Measurements from ENCODE around the gene ING5.

Gene ING5

DNA sequence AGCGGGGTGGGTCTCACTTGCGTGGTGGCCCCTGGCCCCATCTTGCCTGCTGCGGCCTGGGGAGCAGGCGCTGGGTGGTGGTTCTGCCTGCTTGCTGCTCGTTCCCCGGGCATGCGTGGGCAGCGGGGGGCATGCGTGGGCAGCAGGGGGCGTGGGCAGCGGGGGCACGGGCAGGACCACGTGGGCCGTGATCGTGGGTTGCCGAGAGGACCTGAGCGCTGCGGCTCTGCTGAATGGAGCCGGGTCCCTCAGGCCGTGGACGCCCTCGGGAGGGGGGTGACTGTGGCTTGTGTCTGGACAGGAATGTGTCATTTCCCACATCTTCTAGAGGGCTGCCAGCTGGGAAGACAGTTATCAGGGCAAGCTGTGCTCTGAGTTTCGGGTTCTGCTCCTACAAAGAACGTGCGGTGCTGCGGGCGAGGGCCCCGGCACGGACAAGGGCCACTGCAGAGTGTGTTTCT is 66.4 kb downstream of the ING5 start:
- H3K4me3 ChIP-seq (ENCODE audit: low read length) = no peak overlapping the region
- DNase-seq (ENCODE audit: low read depth) = no peak
- TF ChIP-seq, protein P1, sequence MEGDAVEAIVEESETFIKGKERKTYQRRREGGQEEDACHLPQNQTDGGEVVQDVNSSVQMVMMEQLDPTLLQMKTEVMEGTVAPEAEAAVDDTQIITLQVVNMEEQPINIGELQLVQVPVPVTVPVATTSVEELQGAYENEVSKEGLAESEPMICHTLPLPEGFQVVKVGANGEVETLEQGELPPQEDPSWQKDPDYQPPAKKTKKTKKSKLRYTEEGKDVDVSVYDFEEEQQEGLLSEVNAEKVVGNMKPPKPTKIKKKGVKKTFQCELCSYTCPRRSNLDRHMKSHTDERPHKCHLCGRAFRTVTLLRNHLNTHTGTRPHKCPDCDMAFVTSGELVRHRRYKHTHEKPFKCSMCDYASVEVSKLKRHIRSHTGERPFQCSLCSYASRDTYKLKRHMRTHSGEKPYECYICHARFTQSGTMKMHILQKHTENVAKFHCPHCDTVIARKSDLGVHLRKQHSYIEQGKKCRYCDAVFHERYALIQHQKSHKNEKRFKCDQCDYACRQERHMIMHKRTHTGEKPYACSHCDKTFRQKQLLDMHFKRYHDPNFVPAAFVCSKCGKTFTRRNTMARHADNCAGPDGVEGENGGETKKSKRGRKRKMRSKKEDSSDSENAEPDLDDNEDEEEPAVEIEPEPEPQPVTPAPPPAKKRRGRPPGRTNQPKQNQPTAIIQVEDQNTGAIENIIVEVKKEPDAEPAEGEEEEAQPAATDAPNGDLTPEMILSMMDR (conservative IDR thresholded peaks at IDR 0.05; ENCODE audit: low read length) = no peak

DNA sequence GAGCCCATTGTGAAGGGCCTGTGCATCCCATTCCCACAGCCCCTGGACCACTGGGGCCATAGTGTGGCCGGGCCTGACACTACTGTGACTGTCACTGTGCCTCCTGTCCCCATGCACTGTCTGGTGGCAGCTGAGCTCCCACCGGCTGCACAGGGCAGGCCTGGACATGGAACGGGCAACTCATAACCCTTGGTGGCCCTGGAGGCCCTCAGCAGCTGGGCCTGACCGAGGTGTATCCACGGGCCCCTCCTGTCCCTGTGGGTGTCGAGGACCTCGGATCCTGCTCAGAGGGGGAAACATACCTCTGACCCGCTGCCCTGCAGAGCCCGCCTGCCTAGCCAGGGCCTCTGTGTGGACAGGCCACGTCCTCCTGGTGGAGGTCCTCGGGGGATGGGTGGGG is 67.0 kb downstream of the ING5 start:
- no peak for DNase-seq (ENCODE audit: low read depth)
- no peak overlapping the region for H3K4me3 ChIP-seq (ENCODE audit: low read length)

DNA sequence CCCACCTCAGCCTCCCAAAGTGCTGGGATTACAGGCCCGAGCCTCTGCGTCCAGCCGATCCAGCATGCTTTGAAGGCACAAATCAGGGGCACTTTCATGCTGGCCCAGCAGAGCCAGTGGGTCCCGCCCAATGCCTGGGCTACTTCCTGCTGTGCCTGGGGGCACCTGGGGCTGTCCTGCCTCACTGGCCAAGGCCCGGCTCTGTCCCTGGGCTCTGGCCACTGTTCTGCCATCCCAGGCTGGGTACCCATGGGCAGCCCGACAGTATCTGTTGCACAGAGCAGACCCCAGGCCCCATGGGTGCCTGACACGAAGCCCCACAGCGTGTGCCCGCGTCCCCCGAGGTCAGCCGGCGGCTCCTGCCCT is 68.0 kb downstream of the ING5 start:
- DNase-seq (ENCODE audit: low read depth) = no peak

More for the DNA sequence above, 67.0 kb downstream of the ING5 start:
- TF ChIP-seq, protein P1 (conservative IDR thresholded peaks at IDR 0.05; ENCODE audit: low read length) = no peak

DNA sequence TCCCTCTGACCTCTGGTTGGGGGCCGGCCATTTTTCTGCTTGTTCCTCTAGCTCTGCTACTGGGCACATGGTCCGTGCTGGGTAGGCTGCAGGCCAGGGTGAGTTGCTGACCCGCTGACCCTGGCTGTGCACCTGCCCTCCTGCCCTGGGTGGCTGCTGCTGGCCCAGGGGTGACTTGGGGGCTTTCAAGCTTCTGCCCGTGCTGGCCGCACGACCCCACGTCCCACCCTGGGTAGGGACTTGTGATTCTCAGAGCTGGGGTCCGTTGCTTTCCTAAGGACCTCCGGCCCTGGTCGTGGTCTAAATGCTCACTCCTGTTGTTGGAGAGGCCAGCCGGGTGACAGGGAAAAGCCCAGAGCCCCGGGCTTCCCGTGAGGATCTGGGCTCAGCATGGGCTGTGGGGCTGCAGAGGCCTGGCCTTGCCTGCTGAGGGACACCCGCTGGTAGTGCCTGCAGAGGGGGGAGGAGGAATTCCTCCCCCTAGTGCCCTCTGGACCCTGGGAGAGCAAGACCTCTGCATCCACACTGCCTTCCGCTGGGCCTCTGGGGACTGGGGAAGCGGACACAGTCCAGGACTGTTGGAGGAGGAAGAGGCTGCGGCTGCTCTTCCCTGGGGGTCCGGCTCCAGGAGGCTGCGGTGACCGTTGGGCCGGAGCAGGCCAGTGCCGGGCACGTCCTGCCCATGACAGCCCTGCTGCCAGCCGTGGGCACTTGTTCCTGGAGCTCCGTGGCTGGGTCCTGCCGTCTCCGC is 68.5 kb downstream of the ING5 start:
- TF ChIP-seq, protein P1 (conservative IDR thresholded peaks at IDR 0.05; ENCODE audit: low read length) = no peak
- DNase-seq (ENCODE audit: low read depth) = no peak
- H3K4me3 ChIP-seq (ENCODE audit: low read length) = no peak overlapping the region

More for the DNA sequence above, 68.0 kb downstream of the ING5 start:
- H3K4me3 ChIP-seq (ENCODE audit: low read length) = no peak overlapping the region
- TF ChIP-seq, protein P1 (conservative IDR thresholded peaks at IDR 0.05; ENCODE audit: low read length) = no peak

DNA sequence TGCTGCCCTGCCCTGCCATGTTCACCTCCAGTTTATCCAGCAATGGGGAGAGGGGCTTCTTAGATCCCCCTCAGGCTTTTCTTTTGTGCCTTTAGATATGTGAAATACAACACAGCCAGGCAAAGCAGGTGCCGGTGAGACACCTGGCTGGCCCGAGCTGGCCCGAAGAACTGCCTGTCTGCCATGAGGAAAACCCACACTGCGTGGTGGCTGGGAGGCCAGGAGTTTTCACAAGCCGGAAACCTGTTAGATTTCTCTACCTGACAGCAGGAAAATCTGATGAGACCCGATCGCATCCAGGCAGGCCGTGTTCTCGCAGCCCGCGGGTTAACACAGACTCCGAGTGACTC is 69.1 kb downstream of the ING5 start:
- TF ChIP-seq, protein P1 (conservative IDR thresholded peaks at IDR 0.05; ENCODE audit: low read length) = no peak
- no peak for DNase-seq (ENCODE audit: low read depth)
- no peak overlapping the region for H3K4me3 ChIP-seq (ENCODE audit: low read length)

DNA sequence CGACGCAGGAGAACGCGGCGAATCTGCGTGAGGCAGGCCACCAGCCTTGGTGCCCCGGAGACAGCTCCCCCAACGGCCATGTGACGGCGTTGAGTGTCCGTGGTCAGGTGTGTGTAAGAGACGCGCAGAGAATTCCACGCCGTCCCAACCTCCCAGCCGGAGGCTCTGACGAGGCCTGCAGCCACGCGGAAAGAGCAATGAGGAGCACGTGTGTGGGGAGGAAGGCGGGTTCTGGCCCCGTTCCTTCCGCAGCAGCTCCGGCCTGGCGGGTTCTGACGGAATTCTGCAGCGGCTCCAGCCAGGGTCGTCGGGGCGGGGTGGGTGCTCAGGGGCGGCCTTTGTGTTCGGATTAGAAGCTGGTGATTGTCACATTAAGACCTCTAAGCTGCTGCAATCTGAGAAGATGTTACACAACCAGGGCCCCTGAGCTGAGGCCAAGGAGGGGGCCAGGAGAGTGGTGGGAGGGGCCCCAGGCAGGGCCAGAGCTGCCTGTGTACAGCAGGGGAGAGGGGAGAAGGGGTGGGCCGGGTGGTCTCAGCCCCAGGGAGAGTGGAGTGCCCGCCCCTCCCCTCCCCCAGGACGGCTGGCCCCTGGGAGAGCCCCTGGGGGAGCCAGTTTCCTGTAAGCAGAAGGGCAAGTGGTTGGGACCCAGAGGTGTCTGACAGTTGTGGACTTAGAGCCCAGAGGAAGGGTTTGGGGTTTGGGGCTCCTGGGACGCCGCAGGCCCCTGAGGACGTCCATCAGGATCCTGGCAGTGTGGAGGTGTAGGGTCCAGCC is 69.6 kb downstream of the ING5 start:
- peak; percentile 39 for DNase-seq (ENCODE audit: low read depth)
- no peak overlapping the region for H3K4me3 ChIP-seq (ENCODE audit: low read length)
- TF ChIP-seq, protein P1 (conservative IDR thresholded peaks at IDR 0.05; ENCODE audit: low read length) = no peak

DNA sequence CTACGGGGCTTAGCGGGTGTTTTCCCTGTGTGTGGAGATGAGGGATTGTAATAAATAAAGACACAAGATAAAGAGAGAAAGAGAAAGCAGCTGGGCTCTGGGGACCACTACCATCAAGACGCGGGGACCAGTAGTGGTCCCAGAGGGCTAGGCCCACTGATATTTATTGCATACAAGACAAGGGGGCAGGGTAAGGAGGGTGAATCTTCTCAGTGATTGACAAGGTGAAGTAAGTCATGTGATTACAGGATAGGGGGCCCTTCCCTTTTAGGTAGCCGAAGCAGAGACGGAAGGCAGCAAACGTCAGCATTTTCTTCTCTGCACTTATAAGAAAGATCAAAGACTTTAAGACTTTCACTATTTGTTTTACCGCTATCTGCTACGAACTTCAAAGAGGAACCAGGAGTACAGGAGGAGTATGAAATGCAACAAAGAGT is 70.2 kb downstream of the ING5 start:
- no peak for DNase-seq (ENCODE audit: low read depth)
- no peak overlapping the region for H3K4me3 ChIP-seq (ENCODE audit: low read length)
- TF ChIP-seq, protein P1 (conservative IDR thresholded peaks at IDR 0.05; ENCODE audit: low read length) = no peak
